Spleen (tissue), 11 donors: ENCODE measurements around the gene KTI12. TPM values are rescaled to one million over a fixed set of nuclear protein-coding genes. Genes with fewer than 3 reads are reported as not detected.

ENCODE experiments used
- DNase-seq: peaks from one replicate; pipeline ENCODE4 v3.0.0-alpha.2; 2020
- H3K27ac ChIP-seq, 8 donors: fragments of 200-600 bp; sonication (generic) in 7 of 8; 1 replicate in 4 of 8; 2 replicates in 4 of 8; pipeline versions ENCODE4 v1.5.0 to v1.8.0; 2016 to 2021; ENCODE audit warnings: inconsistent platforms in 4 of 8, mild to moderate bottlenecking in 4 of 8, moderate library complexity in 1 of 8
- H3K27me3 ChIP-seq, 7 donors: fragments of 200-600 bp; sonication (generic) in 6 of 7; replicated peaks in 1 of 7; 1 replicate in 4 of 7; 2 replicates in 3 of 7; pipeline versions ENCODE4 v1.5.0 to v1.8.0; 2016 to 2021; ENCODE audit warnings: inconsistent platforms in 3 of 7, mild to moderate bottlenecking in 1 of 7
- H3K36me3 ChIP-seq, 6 donors: fragments of 200-600 bp; sonication (generic) in 5 of 6; 1 replicate in 4 of 6; 2 replicates in 2 of 6; pipeline versions ENCODE4 v1.5.0 to v1.8.0; 2016 to 2021; ENCODE audit warnings: inconsistent platforms in 2 of 6
- H3K4me1 ChIP-seq, 6 donors: fragments of 200-600 bp; sonication (generic) in 5 of 6; 1 replicate in 3 of 6; 2 replicates in 3 of 6; pipeline versions ENCODE4 v1.5.0 to v1.8.0; 2016 to 2021; ENCODE audit warnings: inconsistent platforms in 3 of 6
- H3K4me3 ChIP-seq, 8 donors: fragments of 200-600 bp; sonication (generic) in 7 of 8; 1 replicate in 4 of 8; 2 replicates in 4 of 8; pipeline versions ENCODE4 v1.5.0 to v1.8.0; 2016 to 2021; ENCODE audit warnings: inconsistent platforms in 4 of 8, mild to moderate bottlenecking in 4 of 8, moderate library complexity in 2 of 8
- H3K9me3 ChIP-seq, 8 donors: fragments of 200-600 bp; sonication (generic) in 7 of 8; 1 replicate in 4 of 8; 2 replicates in 4 of 8; pipeline versions ENCODE4 v1.5.0 to v1.8.0; 2016 to 2021; ENCODE audit warnings: inconsistent platforms in 4 of 8
- POLR2A ChIP-seq, 3 donors: fragments of 450-650 bp; IDR thresholded peaks; one replicate each; pipeline ENCODE4 v1.5.1; 2017; ENCODE audit warnings: antibody characterized with exemption in 3 of 3, mild to moderate bottlenecking in 1 of 3
- POLR2AphosphoS5 ChIP-seq, 3 donors: sonication (generic); formaldehyde crosslinking; IDR thresholded peaks; one replicate each; pipeline ENCODE4 v1.5.1; 2017; ENCODE audit warnings: antibody characterized with exemption in 3 of 3
- WGBS, 5 donors: extraction: QIAGEN DNeasy Blood & Tissue Kit in 3 of 5; methylation state at CpG; one replicate each; pipeline versions ENCODE4 v1.1.5 to v1.1.7; 2013 to 2018; 5-methylcytosine and 5-hydroxymethylcytosine counted together
- intact Hi-C: fragments of 100-400 bp; cut with DNase I; formaldehyde crosslinking; loops from one replicate; pipeline ENCODE4 v1.15.0; 2023; ENCODE audit warnings: low total_unique reads
- polyA plus RNA-seq, 3 donors: library from polyadenylated mRNA; stranded (reverse); fragments of 200-250 nt; gene quantifications; one replicate each; pipeline ENCODE4 v1.2.1, GENCODE V29; 2013
- total RNA-seq, 7 donors: library from RNA; depleted of rRNA in 3 of 7; stranded (reverse); fragments of >200 nt in 3 of 7; fragmentation: NEBNext Ultra II Directional in 4 of 7; extraction: Animal tissue kit (Norgen Biotek cat#: 25700) in 4 of 7; gene quantifications; one replicate each; pipeline versions ENCODE4 v1.1.0 to v1.2.1, GENCODE V29; 2016 to 2021
- TF ChIP-seq, protein P1 (sequence below), 11 experiments: fragments of 200-600 bp in 7 of 11; fragments of 450-650 bp in 4 of 11; sonication (generic) in 4 of 11; IDR thresholded peaks in 8 of 11; conservative IDR thresholded peaks in 3 of 11; 1 replicate in 7 of 11; 2 replicates in 4 of 11; pipeline versions ENCODE4 v1.4.0 to v1.8.0; 2016 to 2021; ENCODE audit warnings: antibody characterized with exemption in 11 of 11, inconsistent platforms in 4 of 11, mild to moderate bottlenecking in 1 of 11
- donor health status: healthy with polysubstance abuse.
- donor health status: DM: no; HTN: no; CAD: no; lungs with moderate emphysema.
- donor health status: DM: no; HTN: no; CAD: no.
- donor health status: Bipolar disorder and iron deficiency.
- donor health status: healthy.
- donor health status: DM: no; HTN: no; CAD: no.
- donor health status: DM: yes; HTN: yes; CAD: no.

KTI12 gene
- total and polyA plus RNA-seq, 10 donors = 7.4 to 15.7 (median 9.8) TPM

DNA sequence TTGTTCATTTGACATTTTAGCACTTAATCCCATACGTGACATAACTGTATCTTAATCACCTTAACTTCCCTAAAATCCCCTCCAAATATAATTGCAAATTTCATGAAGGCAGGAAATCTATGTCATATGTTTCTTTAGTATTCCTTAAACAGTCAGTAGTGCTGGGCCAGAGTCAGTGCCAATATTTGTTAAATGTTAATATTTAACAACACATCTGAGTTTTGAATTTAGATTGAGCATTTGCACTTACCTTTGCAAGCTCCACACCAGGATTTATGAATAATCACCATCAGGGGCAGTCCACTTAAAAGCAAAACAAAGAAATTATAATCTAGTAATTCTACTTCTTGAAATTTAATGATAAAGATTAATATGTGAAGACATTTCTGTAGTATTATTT lies 5.3 kb downstream of the KTI12 start:
- H3K27ac ChIP-seq = no peak overlapping the region
- no peaks in the 10 kb centered on the region for H3K27me3 ChIP-seq
- no peak for DNase-seq
- peaks cover 15 to 45% (median 30%) of the 10 kb centered on the region in 6 donors for H3K4me1 ChIP-seq
- TF ChIP-seq POLR2AphosphoS5 (IDR thresholded peaks at IDR 0.05) (no peak), POLR2A (IDR thresholded peaks at IDR 0.05) (no peak)
- TF ChIP-seq, protein P1, sequence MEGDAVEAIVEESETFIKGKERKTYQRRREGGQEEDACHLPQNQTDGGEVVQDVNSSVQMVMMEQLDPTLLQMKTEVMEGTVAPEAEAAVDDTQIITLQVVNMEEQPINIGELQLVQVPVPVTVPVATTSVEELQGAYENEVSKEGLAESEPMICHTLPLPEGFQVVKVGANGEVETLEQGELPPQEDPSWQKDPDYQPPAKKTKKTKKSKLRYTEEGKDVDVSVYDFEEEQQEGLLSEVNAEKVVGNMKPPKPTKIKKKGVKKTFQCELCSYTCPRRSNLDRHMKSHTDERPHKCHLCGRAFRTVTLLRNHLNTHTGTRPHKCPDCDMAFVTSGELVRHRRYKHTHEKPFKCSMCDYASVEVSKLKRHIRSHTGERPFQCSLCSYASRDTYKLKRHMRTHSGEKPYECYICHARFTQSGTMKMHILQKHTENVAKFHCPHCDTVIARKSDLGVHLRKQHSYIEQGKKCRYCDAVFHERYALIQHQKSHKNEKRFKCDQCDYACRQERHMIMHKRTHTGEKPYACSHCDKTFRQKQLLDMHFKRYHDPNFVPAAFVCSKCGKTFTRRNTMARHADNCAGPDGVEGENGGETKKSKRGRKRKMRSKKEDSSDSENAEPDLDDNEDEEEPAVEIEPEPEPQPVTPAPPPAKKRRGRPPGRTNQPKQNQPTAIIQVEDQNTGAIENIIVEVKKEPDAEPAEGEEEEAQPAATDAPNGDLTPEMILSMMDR (IDR thresholded peaks at IDR 0.05 in 8 of 11, conservative IDR thresholded peaks at IDR 0.05 in 3 of 11) = no peak
- H3K4me3 ChIP-seq = no peak overlapping the region
- H3K36me3 ChIP-seq = peaks cover 0 to 57% (median 34%) of the 10 kb centered on the region in 6 donors
- H3K9me3 ChIP-seq = no peaks in the 10 kb centered on the region
- WGBS, 5 donors = 54 to 78% (median 57%) methylated on average over 1 of the region's 1 CpG
- intact Hi-C loops = no loop called here

DNA sequence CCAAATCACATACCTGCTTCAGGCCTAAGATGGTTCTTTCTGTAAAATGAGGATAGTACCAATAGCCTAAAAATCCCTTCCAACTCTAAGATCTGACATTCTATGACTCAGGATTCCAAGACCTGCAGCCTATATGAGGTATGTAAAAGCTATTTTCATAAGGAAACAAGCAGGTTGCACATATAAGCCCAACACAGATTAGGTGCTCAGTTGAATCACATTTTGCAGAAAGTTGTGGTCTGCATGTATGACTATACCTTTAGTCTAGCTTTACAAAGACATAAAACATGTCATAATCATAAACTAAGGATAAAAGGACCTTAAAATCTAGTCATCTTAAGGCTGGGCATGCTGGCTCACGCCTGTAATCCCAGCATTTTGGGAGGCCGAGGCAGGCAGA lies 7.3 kb downstream of the KTI12 start:
- Histone ChIP-seq H3K4me1 (peaks cover under 1 to 25% (median 13%) of the 10 kb centered on the region in 6 donors), H3K9me3 (no peaks in the 10 kb centered on the region), H3K27ac (no peak overlapping the region), H3K27me3 (no peaks in the 10 kb centered on the region), H3K4me3 (no peak overlapping the region), H3K36me3 (peaks cover 0 to 77% (median 55%) of the 10 kb centered on the region in 6 donors)
- WGBS, 5 donors = 94 to 98% (median 97%) methylated on average over 2 of the region's 2 CpGs
- TF ChIP-seq, protein P1 (IDR thresholded peaks at IDR 0.05 in 8 of 11, conservative IDR thresholded peaks at IDR 0.05 in 3 of 11) = no peak
- TF ChIP-seq POLR2AphosphoS5 (IDR thresholded peaks at IDR 0.05) = no peak
- TF ChIP-seq POLR2A (IDR thresholded peaks at IDR 0.05) = no peak
- intact Hi-C loops = no loop called here
- no peak for DNase-seq

DNA sequence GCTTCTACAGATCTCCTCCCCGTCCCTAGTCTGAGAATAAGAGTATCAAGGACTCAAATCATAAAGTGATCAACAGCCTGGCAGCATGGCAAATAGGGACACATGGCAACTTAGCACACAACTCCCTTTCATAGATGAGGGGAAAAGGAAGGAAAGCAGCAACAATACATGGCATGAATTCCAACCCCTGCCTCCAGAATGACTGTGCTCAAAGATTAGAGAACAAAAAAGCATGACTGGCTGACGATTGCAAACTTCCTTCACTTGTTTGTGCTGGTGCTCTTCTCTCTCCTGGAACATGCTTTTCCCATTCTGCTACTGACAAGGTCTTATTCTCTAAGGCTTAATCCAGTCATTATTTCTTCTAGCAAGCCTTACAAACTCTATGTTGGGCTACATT lies 11.5 kb downstream of the KTI12 start:
- intact Hi-C loops = no loop called here
- 74 to 90% (median 81%) methylated on average over 2 of the region's 2 CpGs for WGBS, 5 donors
- no peaks in the 10 kb centered on the region for H3K9me3 ChIP-seq
- H3K27me3 ChIP-seq = no peaks in the 10 kb centered on the region
- DNase-seq = no peak
- TF ChIP-seq POLR2A (IDR thresholded peaks at IDR 0.05) = no peak
- TF ChIP-seq, protein P1 (IDR thresholded peaks at IDR 0.05 in 8 of 11, conservative IDR thresholded peaks at IDR 0.05 in 3 of 11) = no peak
- H3K36me3 ChIP-seq = peaks cover 3 to 79% (median 60%) of the 10 kb centered on the region in 6 donors
- no peak overlapping the region for H3K27ac ChIP-seq
- H3K4me3 ChIP-seq = no peak overlapping the region
- H3K4me1 ChIP-seq = no peaks in the 10 kb centered on the region

DNA sequence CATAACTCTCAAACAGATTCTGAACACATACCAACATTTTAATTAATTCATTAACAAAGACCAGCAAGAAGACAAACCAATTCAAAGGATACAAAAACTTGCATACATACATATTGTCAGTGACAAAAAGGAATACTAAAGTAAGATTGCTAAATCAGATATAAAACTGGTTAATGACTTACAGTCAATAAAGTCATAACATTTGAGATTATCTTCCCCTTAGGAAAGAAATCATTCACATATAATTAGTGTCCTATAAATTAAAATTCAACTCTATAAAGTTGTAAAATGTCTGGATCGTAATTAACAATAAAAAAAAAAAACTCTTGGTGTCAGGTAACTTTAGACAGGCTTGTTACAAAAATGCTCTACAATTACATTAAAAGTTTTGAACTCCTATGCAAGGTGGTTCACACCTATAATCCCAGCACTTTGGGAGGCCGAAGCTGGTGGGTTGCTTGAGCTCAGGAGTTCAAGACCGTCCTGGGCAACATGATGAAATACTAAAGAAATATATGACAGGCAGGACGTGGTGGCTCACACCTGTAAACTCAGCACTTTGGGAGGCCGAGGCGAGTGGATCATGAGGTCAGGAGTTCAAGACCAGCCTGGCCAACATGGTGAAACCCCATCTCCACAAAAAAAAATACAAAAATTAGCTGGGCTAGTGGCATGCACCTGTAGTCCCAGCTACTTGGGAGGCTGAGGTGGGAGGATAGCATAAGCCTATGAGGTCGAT lies 25.4 kb downstream of the KTI12 start:
- 80 to 89% (median 83%) methylated on average over 7 of the region's 7 CpGs for WGBS, 5 donors
- intact Hi-C loops = no loop called here
- Histone ChIP-seq H3K9me3 (no peaks in the 10 kb centered on the region), H3K36me3 (no peaks in the 10 kb centered on the region), H3K27ac (no peak overlapping the region), H3K4me3 (no peak overlapping the region), H3K4me1 (no peaks in the 10 kb centered on the region), H3K27me3 (peaks cover 0 to 43% (median 0%) of the 10 kb centered on the region in 7 donors)
- DNase-seq = no peak
- TF ChIP-seq POLR2AphosphoS5 (IDR thresholded peaks at IDR 0.05) (no peak), POLR2A (IDR thresholded peaks at IDR 0.05) (no peak)
- TF ChIP-seq, protein P1 (IDR thresholded peaks at IDR 0.05 in 8 of 11, conservative IDR thresholded peaks at IDR 0.05 in 3 of 11) = no peak
